Measurements from ENCODE around the gene DMD.

- no peak for TF ChIP-seq CTCF (conservative IDR thresholded peaks at IDR 0.05 in 1 of 2, IDR thresholded peaks at IDR 0.05 in 1 of 2; ENCODE audit: low read depth in 1 of 2, low read length in 2 of 2)
- TF ChIP-seq EZH2 (IDR thresholded peaks at IDR 0.05; ENCODE audit: low read length, missing control alignments) = no peak
Measured at GRCh38 chrX:31185884-31186283, 2025.5 kb downstream of the DMD start.
